Measurements from ENCODE around the gene NRIP2.
A peak's percentile ranks its signal among the peaks of the same experiment; 100 is the strongest.

Gene NRIP2

GRCh38 chr12:2845280-2845679 lies 10.4 kb upstream of the NRIP2 start:
- DNase-seq (ENCODE audit: low read depth) = no peak

- no peak for DNase-seq (ENCODE audit: low read depth)
These were observed 10.0 kb upstream of the NRIP2 start for GRCh38 chr12:2844786-2845185.

- DNase-seq (ENCODE audit: low read depth) = no peak
These were observed 8.1 kb upstream of the NRIP2 start for GRCh38 chr12:2842948-2843347.

GRCh38 chr12:2841056-2841650 lies 6.3 kb upstream of the NRIP2 start:
- DNase-seq (ENCODE audit: low read depth) = no peak

GRCh38 chr12:2836574-2836973 lies 1.7 kb upstream of the NRIP2 start:
- no peak for DNase-seq (ENCODE audit: low read depth)

GRCh38 chr12:2835691-2836403 lies 1.0 kb upstream of the NRIP2 start:
- DNase-seq (ENCODE audit: low read depth) = no peak

- no peak for DNase-seq (ENCODE audit: low read depth)
These were observed 1.0 kb downstream of the NRIP2 start for GRCh38 chr12:2833810-2834209.

GRCh38 chr12:2833327-2833726 lies 1.5 kb downstream of the NRIP2 start:
- DNase-seq (ENCODE audit: low read depth) = no peak

- no peak for DNase-seq (ENCODE audit: low read depth)
These were observed 2.2 kb downstream of the NRIP2 start for GRCh38 chr12:2832550-2833127.

- no peak for DNase-seq (ENCODE audit: low read depth)
These were observed 5.6 kb downstream of the NRIP2 start for GRCh38 chr12:2829275-2829674.

GRCh38 chr12:2826721-2827515 lies 7.9 kb downstream of the NRIP2 start:
- DNase-seq (ENCODE audit: low read depth) = no peak

GRCh38 chr12:2826036-2826435 lies 8.8 kb downstream of the NRIP2 start:
- DNase-seq (ENCODE audit: low read depth) = no peak

- no peak for DNase-seq (ENCODE audit: low read depth)
These were observed 9.7 kb downstream of the NRIP2 start for GRCh38 chr12:2825132-2825531.

- no peak for DNase-seq (ENCODE audit: low read depth)
These were observed 10.3 kb downstream of the NRIP2 start for GRCh38 chr12:2824541-2824940.

- DNase-seq (ENCODE audit: low read depth) = no peak
These were observed 11.4 kb downstream of the NRIP2 start for GRCh38 chr12:2823483-2823882.

GRCh38 chr12:2820432-2820831 lies 14.4 kb downstream of the NRIP2 start:
- no peak for DNase-seq (ENCODE audit: low read depth)

- DNase-seq (ENCODE audit: low read depth) = no peak
These were observed 15.0 kb downstream of the NRIP2 start for GRCh38 chr12:2819810-2820209.

- peak; percentile 14 for DNase-seq (ENCODE audit: low read depth)
These were observed 21.3 kb downstream of the NRIP2 start for GRCh38 chr12:2813214-2814185.

GRCh38 chr12:2812290-2813213 lies 22.3 kb downstream of the NRIP2 start, which contains the start of gene ITFG2:
Gene ITFG2, plus strand, starts transcription at chr12:2812668. Its CDS starts 93 bp downstream, at chr12:2812761.
- peak; percentile 94 for DNase-seq (ENCODE audit: low read depth)

- no peak for DNase-seq (ENCODE audit: low read depth)
These were observed 23.0 kb downstream of the NRIP2 start for GRCh38 chr12:2811801-2812200.
